UCSD-AML1 (cell line): ENCODE measurements around the gene FRYL.
A peak's percentile ranks its signal among the peaks of the same experiment; 100 is the strongest.

ENCODE experiments used
- DNase-seq: peaks from one replicate; lab custom pipeline; 2025; ENCODE audit not compliant: unreplicated experiment; lab: John Stamatoyannopoulos, UW

The FRYL gene

GRCh38 chr4:48566034-48566384, 214.1 kb downstream of the FRYL start:
- DNase-seq, result no peak

- no peak for DNase-seq
Observed at GRCh38 chr4:48565362-48566033, 214.6 kb downstream of the FRYL start.

- no peak for DNase-seq
Observed at GRCh38 chr4:48564151-48564550, 215.9 kb downstream of the FRYL start.

- DNase-seq, result no peak
Observed at GRCh38 chr4:48558819-48559218, 221.3 kb downstream of the FRYL start.

- DNase-seq, result no peak
Observed at GRCh38 chr4:48558026-48558425, 222.1 kb downstream of the FRYL start.

GRCh38 chr4:48557478-48557877, 222.6 kb downstream of the FRYL start:
- DNase-seq, result no peak

GRCh38 chr4:48556268-48556667, 223.8 kb downstream of the FRYL start:
- no peak for DNase-seq

- DNase-seq, result no peak
Observed at GRCh38 chr4:48554606-48555005, 225.5 kb downstream of the FRYL start.

- no peak for DNase-seq
Observed at GRCh38 chr4:48553720-48554119, 226.4 kb downstream of the FRYL start.

- peak; percentile 13 for DNase-seq
Observed at GRCh38 chr4:48546336-48546735, 233.7 kb downstream of the FRYL start.

- no peak for DNase-seq
Observed at GRCh38 chr4:48543796-48544195, 236.3 kb downstream of the FRYL start.

GRCh38 chr4:48542888-48543287, 237.2 kb downstream of the FRYL start:
- no peak for DNase-seq

- no peak for DNase-seq
Observed at GRCh38 chr4:48539597-48539996, 240.5 kb downstream of the FRYL start.

GRCh38 chr4:48538358-48538757, 241.7 kb downstream of the FRYL start:
- DNase-seq, result no peak

- no peak for DNase-seq
Observed at GRCh38 chr4:48526406-48526805, 253.7 kb downstream of the FRYL start.

GRCh38 chr4:48518143-48518542, 261.9 kb downstream of the FRYL start:
- DNase-seq, result no peak

- DNase-seq, result no peak
Observed at GRCh38 chr4:48509543-48509942, 270.5 kb downstream of the FRYL start.

GRCh38 chr4:48506716-48507115, 273.4 kb downstream of the FRYL start:
- no peak for DNase-seq

- no peak for DNase-seq
Observed at GRCh38 chr4:48504352-48504751, 275.7 kb downstream of the FRYL start.

GRCh38 chr4:48504026-48504330, 276.1 kb downstream of the FRYL start:
- DNase-seq, result no peak

GRCh38 chr4:48503233-48504025, 276.6 kb downstream of the FRYL start:
- DNase-seq, result no peak

GRCh38 chr4:48499551-48500066, 280.5 kb downstream of the FRYL start:
- DNase-seq, result no peak

- DNase-seq, result no peak
Observed at GRCh38 chr4:48498895-48499294, 281.2 kb downstream of the FRYL start.
